Glutamatergic neuron (in vitro differentiated cells): ENCODE measurements around the gene PDZD4. TPM values are rescaled to one million over a fixed set of nuclear protein-coding genes. Genes with fewer than 3 reads are reported as not detected.

Source experiments
- DNase-seq: peaks from one replicate; pipeline ENCODE4 v3.0.0; 2022
- H3K27ac Mint-ChIP-seq: one replicate; pipeline ENCODE4 v1.8.0; 2020; ENCODE audit warnings: mild to moderate bottlenecking, mixed read lengths, inconsistent platforms; ENCODE audit not compliant: unreplicated experiment
- H3K27me3 Mint-ChIP-seq: one replicate; pipeline ENCODE4 v1.8.0; 2020; ENCODE audit warnings: mild to moderate bottlenecking, moderate library complexity, mixed read lengths, inconsistent platforms; ENCODE audit not compliant: unreplicated experiment
- H3K36me3 Mint-ChIP-seq: one replicate; pipeline ENCODE4 v1.8.0; 2020; ENCODE audit warnings: mild to moderate bottlenecking, mixed read lengths, inconsistent platforms; ENCODE audit not compliant: unreplicated experiment
- H3K4me1 Mint-ChIP-seq: one replicate; pipeline ENCODE4 v1.8.0; 2020; ENCODE audit warnings: mild to moderate bottlenecking, low read depth, mixed read lengths, inconsistent platforms; ENCODE audit not compliant: unreplicated experiment
- H3K4me3 Mint-ChIP-seq: one replicate; pipeline ENCODE4 v1.8.0; 2020; ENCODE audit warnings: mild to moderate bottlenecking, mixed read lengths, inconsistent platforms; ENCODE audit not compliant: unreplicated experiment
- H3K9me3 Mint-ChIP-seq: one replicate; pipeline ENCODE4 v1.8.0; 2020; ENCODE audit warnings: mild to moderate bottlenecking, moderate library complexity, mixed read lengths, inconsistent platforms; ENCODE audit not compliant: unreplicated experiment
- long read RNA-seq: library from polyadenylated mRNA; unstranded; transcript quantifications from one replicate; pipeline ENCODE4 v2.0.0, GENCODE V29; 2020; ENCODE audit not compliant: unreplicated experiment
- total RNA-seq: library from RNA; stranded (reverse); fragmentation: NEBNext Ultra II Directional; extraction: Animal tissue kit (Norgen Biotek cat#: 25700); gene quantifications from one replicate; pipeline ENCODE4 v1.2.1, GENCODE V29; 2021; ENCODE audit not compliant: unreplicated experiment
- TF ChIP-seq, protein P1 (sequence below): fragments of 200-600 bp; sonication (generic); IDR thresholded peaks from one replicate; pipeline ENCODE4 v1.5.0; 2021; ENCODE audit not compliant: partially characterized antibody, unreplicated experiment

Gene PDZD4, protein sequence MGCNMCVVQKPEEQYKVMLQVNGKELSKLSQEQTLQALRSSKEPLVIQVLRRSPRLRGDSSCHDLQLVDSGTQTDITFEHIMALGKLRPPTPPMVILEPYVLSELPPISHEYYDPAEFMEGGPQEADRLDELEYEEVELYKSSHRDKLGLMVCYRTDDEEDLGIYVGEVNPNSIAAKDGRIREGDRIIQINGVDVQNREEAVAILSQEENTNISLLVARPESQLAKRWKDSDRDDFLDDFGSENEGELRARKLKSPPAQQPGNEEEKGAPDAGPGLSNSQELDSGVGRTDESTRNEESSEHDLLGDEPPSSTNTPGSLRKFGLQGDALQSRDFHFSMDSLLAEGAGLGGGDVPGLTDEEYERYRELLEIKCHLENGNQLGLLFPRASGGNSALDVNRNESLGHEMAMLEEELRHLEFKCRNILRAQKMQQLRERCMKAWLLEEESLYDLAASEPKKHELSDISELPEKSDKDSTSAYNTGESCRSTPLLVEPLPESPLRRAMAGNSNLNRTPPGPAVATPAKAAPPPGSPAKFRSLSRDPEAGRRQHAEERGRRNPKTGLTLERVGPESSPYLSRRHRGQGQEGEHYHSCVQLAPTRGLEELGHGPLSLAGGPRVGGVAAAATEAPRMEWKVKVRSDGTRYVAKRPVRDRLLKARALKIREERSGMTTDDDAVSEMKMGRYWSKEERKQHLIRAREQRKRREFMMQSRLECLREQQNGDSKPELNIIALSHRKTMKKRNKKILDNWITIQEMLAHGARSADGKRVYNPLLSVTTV
- 41.8 TPM for total RNA-seq
- long read RNA-seq, result 0 reads

DNA sequence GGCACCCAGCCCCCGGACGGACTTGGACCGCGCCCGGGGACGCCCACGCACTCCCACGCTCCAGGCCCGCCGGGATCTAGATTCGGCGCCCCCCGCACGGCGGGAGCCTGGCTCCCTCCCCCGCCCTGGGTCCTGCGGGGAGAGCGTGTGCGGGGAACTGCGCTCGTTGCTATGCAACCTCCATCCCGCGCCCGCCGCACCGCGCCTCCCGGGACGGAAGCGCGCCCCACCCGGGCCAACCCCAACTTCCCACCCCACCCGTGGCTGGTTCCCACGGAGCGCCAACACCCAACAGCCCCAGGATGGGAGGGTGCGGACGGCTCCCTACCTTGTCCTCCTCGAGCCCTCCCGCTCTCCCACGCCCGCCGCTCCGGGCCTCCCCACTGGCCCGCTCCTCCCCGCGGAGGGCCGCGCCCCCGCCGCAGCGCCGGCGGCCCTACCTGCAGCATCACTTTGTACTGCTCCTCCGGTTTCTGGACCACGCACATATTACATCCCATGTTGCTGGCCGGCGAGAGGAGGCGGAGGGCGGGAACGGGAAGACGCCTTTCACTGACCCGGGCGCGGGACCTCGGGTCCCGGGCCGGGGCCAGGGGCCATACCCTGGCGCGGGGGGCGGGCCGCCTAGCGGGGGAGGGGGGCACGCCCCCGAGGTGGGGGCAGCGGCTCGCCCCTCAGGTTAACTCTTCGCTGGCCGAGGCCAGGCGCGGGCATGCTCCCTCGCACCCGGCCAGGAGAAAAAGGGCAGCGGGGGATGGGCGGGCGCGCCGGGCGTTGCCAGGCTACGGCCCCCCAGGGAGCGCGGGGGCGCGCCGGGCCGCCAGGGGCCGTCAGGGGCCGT is at the start of gene PDZD4:
TSS of gene PDZD4 (minus strand) at position 746 of the 841 bp plus-strand sequence. CDS start at position 500, 246 bp downstream.
- DNase-seq, result peak; percentile 51
- Mint-ChIP-seq H3K36me3 (no peaks in the 10 kb centered on the region), H3K4me1 (no peaks in the 10 kb centered on the region), H3K27me3 (peaks cover 4% of the 10 kb centered on the region), H3K9me3 (peaks cover 5% of the 10 kb centered on the region), H3K4me3 (peak within 1 kb of the TSS; percentile 81), H3K27ac (no peak within 1 kb of the TSS)
- TF ChIP-seq, protein P1, sequence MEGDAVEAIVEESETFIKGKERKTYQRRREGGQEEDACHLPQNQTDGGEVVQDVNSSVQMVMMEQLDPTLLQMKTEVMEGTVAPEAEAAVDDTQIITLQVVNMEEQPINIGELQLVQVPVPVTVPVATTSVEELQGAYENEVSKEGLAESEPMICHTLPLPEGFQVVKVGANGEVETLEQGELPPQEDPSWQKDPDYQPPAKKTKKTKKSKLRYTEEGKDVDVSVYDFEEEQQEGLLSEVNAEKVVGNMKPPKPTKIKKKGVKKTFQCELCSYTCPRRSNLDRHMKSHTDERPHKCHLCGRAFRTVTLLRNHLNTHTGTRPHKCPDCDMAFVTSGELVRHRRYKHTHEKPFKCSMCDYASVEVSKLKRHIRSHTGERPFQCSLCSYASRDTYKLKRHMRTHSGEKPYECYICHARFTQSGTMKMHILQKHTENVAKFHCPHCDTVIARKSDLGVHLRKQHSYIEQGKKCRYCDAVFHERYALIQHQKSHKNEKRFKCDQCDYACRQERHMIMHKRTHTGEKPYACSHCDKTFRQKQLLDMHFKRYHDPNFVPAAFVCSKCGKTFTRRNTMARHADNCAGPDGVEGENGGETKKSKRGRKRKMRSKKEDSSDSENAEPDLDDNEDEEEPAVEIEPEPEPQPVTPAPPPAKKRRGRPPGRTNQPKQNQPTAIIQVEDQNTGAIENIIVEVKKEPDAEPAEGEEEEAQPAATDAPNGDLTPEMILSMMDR, result no peak

DNA sequence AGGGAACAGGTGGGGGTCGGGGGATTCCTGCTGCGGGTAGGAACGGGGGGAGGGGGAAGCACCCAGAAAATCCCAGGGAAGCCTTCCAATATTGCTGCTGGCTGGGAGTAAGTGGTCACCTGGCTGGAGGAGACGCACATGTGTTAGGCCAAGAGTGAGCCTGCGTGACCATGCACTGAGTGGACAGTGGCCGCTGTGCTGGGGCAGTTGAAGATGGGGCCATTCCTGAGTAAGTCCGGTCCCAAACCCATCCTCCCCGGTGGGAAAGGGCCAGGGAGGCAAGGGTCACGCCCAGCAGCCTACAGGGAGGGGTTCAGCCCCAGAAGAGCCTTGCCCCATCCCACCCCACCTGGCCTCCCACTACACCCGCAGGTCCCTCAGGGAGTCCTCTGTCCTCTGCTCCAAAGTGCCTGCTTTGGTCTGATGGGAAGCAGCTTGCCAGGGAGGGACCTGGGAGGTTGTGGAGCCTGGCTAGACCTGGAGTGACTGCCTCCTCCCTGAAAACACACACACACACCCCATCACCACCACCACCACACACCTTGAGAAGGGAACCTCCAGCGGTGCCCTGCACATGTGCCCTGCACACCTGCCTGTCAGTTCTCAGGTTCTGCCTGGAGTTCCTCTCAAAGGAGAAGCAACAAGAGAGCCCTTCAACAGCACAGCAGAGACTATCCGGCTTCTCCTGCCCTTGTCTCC is 49.5 kb upstream of the PDZD4 start:
- H3K36me3 Mint-ChIP-seq, result peaks cover under 1% of the 10 kb centered on the region
- H3K27me3 Mint-ChIP-seq, result peaks cover 23% of the 10 kb centered on the region
- TF ChIP-seq, protein P1, result no peak
- peaks cover 19% of the 10 kb centered on the region for H3K4me1 Mint-ChIP-seq
- no peak for DNase-seq
- peaks cover 15% of the 10 kb centered on the region for H3K9me3 Mint-ChIP-seq
- H3K4me3 Mint-ChIP-seq, result peak overlapping the region; percentile 91
- H3K27ac Mint-ChIP-seq, result peak overlapping the region; percentile 99

DNA sequence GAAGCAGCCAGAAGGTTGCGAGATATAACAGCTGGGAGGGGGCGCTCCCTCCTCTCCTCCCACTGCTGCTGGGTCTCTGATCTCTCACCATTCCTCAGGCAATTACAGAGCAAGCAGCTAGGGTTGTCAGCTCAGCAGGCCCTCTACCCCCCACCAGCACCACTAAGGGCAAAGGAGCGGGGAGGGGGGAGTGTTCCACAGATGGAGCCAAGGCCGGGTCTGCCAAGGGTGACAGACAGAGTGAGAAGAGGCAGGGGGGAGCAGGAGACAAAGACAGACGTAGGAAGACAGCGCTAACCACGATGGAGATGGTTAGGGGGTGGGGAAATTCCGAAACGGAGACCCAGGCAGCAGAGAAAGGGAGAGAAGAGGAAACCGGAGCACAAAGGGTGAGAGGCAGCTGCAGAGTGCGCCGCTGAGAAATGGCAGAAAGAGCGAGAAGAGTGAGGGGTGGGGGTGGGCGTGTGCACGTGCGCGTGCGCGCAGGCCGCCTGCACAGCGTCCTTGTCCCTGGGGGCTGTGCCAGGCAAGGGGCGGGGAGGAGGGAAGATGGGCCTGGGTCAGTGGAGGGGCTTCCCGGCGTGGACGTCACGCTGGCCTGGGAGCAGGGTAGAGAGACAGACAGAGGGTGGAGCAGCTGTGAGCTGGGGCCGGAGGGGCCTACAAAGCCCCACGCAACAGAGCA is 48.8 kb upstream of the PDZD4 start:
- Mint-ChIP-seq H3K36me3 (peaks cover 4% of the 10 kb centered on the region), H3K27me3 (peaks cover 21% of the 10 kb centered on the region), H3K4me3 (peak overlapping the region; percentile 91), H3K9me3 (peaks cover 22% of the 10 kb centered on the region), H3K27ac (peak overlapping the region; percentile 99), H3K4me1 (peaks cover 22% of the 10 kb centered on the region)
- DNase-seq, result peak; percentile 73
- TF ChIP-seq, protein P1, result no peak

DNA sequence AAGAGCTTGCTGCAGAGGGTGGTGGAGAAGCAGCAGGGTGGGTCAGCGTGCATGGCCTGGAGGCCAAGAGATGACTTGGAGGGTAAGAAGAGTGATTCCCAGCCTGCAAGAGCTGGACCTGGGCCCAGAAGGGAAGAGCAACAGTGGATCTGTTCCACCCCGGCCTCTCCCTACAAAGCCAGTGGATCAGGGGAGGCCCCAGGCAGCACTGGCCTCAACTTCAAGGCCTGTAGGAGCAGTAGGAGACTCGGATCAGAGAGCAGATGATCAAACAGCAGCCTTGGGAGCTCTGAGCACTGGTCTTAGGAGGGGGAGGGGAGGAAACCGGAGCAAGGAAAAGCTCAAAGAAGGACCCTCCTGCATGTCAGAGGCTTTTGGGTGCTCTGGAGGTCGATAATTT is 48.0 kb upstream of the PDZD4 start:
- Mint-ChIP-seq H3K4me3 (peak overlapping the region; percentile 91), H3K27me3 (peaks cover 24% of the 10 kb centered on the region), H3K9me3 (peaks cover 22% of the 10 kb centered on the region), H3K4me1 (peaks cover 22% of the 10 kb centered on the region), H3K36me3 (peaks cover 4% of the 10 kb centered on the region), H3K27ac (peak overlapping the region; percentile 99)
- TF ChIP-seq, protein P1, result no peak
- DNase-seq, result no peak
